ENCODE measurements around the gene ZNF574. TPM values are rescaled to one million over a fixed set of nuclear protein-coding genes. Genes with fewer than 3 reads are reported as not detected.

Gene ZNF574
- polyA plus RNA-seq, 1 of the 3 experiments (the other 2 are of a cell fraction) = 8.5 TPM

GRCh38 chr19:42088471-42089190 is 12.7 kb downstream of the ZNF574 start:
- H3K27me3 ChIP-seq (ENCODE audit: insufficient read depth) = no peaks in the 10 kb centered on the region
- ChIA-PET POLR2A (no interaction called here), CTCF (interaction anchor here (1.0 kb wide), 1 partner anchor 20 kb away, joined by 3 read pairs; no protein-coding TSS in a partner anchor)
- peaks cover 7% of the 10 kb centered on the region; the same call in 1 of the 2 replicates for H3K79me2 ChIP-seq (ENCODE audit: insufficient read depth)
- peak overlapping the region; percentile 30; the same call in 1 of the 2 replicates for H3K9ac ChIP-seq
- H3K4me2 ChIP-seq = peak overlapping the region; percentile 82
- H3K9me3 ChIP-seq = no peaks in the 10 kb centered on the region
- no peak for DNase-seq
- TF ChIP-seq FOXJ3 (CRISPR knock-in tag; IDR thresholded peaks at IDR 0.05) = no peak
- TF ChIP-seq, protein P1, sequence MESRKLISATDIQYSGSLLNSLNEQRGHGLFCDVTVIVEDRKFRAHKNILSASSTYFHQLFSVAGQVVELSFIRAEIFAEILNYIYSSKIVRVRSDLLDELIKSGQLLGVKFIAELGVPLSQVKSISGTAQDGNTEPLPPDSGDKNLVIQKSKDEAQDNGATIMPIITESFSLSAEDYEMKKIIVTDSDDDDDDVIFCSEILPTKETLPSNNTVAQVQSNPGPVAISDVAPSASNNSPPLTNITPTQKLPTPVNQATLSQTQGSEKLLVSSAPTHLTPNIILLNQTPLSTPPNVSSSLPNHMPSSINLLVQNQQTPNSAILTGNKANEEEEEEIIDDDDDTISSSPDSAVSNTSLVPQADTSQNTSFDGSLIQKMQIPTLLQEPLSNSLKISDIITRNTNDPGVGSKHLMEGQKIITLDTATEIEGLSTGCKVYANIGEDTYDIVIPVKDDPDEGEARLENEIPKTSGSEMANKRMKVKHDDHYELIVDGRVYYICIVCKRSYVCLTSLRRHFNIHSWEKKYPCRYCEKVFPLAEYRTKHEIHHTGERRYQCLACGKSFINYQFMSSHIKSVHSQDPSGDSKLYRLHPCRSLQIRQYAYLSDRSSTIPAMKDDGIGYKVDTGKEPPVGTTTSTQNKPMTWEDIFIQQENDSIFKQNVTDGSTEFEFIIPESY (IDR thresholded peaks at IDR 0.05; ENCODE audit: borderline replicate concordance, low read depth) = no peak
- TF ChIP-seq, protein P2, sequence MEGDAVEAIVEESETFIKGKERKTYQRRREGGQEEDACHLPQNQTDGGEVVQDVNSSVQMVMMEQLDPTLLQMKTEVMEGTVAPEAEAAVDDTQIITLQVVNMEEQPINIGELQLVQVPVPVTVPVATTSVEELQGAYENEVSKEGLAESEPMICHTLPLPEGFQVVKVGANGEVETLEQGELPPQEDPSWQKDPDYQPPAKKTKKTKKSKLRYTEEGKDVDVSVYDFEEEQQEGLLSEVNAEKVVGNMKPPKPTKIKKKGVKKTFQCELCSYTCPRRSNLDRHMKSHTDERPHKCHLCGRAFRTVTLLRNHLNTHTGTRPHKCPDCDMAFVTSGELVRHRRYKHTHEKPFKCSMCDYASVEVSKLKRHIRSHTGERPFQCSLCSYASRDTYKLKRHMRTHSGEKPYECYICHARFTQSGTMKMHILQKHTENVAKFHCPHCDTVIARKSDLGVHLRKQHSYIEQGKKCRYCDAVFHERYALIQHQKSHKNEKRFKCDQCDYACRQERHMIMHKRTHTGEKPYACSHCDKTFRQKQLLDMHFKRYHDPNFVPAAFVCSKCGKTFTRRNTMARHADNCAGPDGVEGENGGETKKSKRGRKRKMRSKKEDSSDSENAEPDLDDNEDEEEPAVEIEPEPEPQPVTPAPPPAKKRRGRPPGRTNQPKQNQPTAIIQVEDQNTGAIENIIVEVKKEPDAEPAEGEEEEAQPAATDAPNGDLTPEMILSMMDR (IDR thresholded peaks at IDR 0.05) = no peak
- no peak for TF ChIP-seq MXI1 (IDR thresholded peaks at IDR 0.05; ENCODE audit: low read depth, low read length)
- no peak for TF ChIP-seq REST (IDR thresholded peaks at IDR 0.05; ENCODE audit: low read depth, low read length)
- TF ChIP-seq RAD21 (IDR thresholded peaks at IDR 0.05; ENCODE audit: low read length) = no peak
- no peak for TF ChIP-seq POLR2AphosphoS5 (IDR thresholded peaks at IDR 0.05; ENCODE audit: low read depth, low read length)
- TF ChIP-seq SMC3 (IDR thresholded peaks at IDR 0.05; ENCODE audit: low read depth, low read length) = no peak
- no peak for TF ChIP-seq YY1 (IDR thresholded peaks at IDR 0.05; ENCODE audit: low read depth)
- peak; percentile 63; the same call in 1 of the 2 replicates for TF ChIP-seq MAX (IDR thresholded peaks at IDR 0.05; ENCODE audit: low read depth)
- TF ChIP-seq, protein P3, sequence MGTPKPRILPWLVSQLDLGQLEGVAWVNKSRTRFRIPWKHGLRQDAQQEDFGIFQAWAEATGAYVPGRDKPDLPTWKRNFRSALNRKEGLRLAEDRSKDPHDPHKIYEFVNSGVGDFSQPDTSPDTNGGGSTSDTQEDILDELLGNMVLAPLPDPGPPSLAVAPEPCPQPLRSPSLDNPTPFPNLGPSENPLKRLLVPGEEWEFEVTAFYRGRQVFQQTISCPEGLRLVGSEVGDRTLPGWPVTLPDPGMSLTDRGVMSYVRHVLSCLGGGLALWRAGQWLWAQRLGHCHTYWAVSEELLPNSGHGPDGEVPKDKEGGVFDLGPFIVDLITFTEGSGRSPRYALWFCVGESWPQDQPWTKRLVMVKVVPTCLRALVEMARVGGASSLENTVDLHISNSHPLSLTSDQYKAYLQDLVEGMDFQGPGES (IDR thresholded peaks at IDR 0.05; ENCODE audit: low read depth, low read length) = no peak
- no peak for TF ChIP-seq FOXM1 (IDR thresholded peaks at IDR 0.05; ENCODE audit: low read depth)
- no peak for TF ChIP-seq RXRA (IDR thresholded peaks at IDR 0.05; ENCODE audit: borderline replicate concordance, low read depth)
- TF ChIP-seq, protein P4, sequence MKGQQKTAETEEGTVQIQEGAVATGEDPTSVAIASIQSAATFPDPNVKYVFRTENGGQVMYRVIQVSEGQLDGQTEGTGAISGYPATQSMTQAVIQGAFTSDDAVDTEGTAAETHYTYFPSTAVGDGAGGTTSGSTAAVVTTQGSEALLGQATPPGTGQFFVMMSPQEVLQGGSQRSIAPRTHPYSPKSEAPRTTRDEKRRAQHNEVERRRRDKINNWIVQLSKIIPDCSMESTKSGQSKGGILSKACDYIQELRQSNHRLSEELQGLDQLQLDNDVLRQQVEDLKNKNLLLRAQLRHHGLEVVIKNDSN (IDR thresholded peaks at IDR 0.05; ENCODE audit: borderline replicate concordance, low read depth) = no peak
- no peak for TF ChIP-seq ELF1 (IDR thresholded peaks at IDR 0.05)
- no peak for TF ChIP-seq CHD2 (IDR thresholded peaks at IDR 0.05; ENCODE audit: low read length, partially characterized antibody)
- no peak for TF ChIP-seq EP300 (IDR thresholded peaks at IDR 0.05; ENCODE audit: borderline replicate concordance in 1 of 2, low read depth in 1 of 2, low read length in 1 of 2)
- TF ChIP-seq TCF12 (IDR thresholded peaks at IDR 0.05) = peak; percentile 10; the same call in 1 of the 2 replicates
- peak; percentile 59; the same call in 1 of the 2 replicates for TF ChIP-seq FOSL2 (IDR thresholded peaks at IDR 0.05; ENCODE audit: borderline replicate concordance, low read depth)
- peaks cover 5 to 16% of the 10 kb centered on the region in 2 experiments; a peak in 3 of 4 replicates for H3K4me1 ChIP-seq (ENCODE audit: control insufficient read depth in 1 of 2, insufficient read depth in 2 of 2, low read depth in 1 of 2, low read length in 1 of 2)
- no peaks in the 10 kb centered on the region for H3K9me2 ChIP-seq
- no peak overlapping the region for H3K4me3 ChIP-seq (ENCODE audit: low read depth in 2 of 2, low read length in 1 of 2)
- H4K20me1 ChIP-seq (ENCODE audit: insufficient read depth) = no peaks in the 10 kb centered on the region
- no peaks in the 10 kb centered on the region for H3K36me3 ChIP-seq (replicated peaks in 1 of 2; ENCODE audit: control insufficient read depth in 1 of 2, insufficient read depth in 2 of 2, low read length in 1 of 2)
- peak overlapping the region in 1 of 2 experiments; percentile 65; a peak in 2 of 4 replicates for H3K27ac ChIP-seq (ENCODE audit: low read depth in 2 of 2, low read length in 1 of 2)
- peak overlapping the region; percentile 94 for H2AFZ ChIP-seq (ENCODE audit: low read depth)
- WGBS (ENCODE audit: low lambda C conversion rate) = 76% methylated on average over 18 of the region's 18 CpGs
- H3F3A ChIP-seq (replicated peaks; ENCODE audit: insufficient read depth) = peaks cover 29% of the 10 kb centered on the region
